Gastrocnemius medialis (tissue), 4 donors: Measurements from ENCODE around the gene KRTAP9-8. TPM values are rescaled to one million over a fixed set of nuclear protein-coding genes. Genes with fewer than 3 reads are reported as not detected.
"Not testable (repeated sequence)": the region's sequence is repeated elsewhere in the genome, so short reads cannot be mapped to it uniquely, and the experiment has no call there.

Experiments used
- ATAC-seq, 2 donors: fragments of 150-250 bp; one replicate each; pipeline ENCODE4 v1.9.1; 2016
- DNase-seq, 2 donors: peaks; one replicate each; pipeline ENCODE4 v3.0.0-alpha.2; 2019
- H3K27ac ChIP-seq, 4 donors: fragments of 200-600 bp; sonication (generic); 1 replicate in 1 of 4; 2 replicates in 3 of 4; pipeline ENCODE4 v1.5.1; 2016 to 2018; ENCODE audit warnings: mild to moderate bottlenecking in 2 of 4, moderate library complexity in 1 of 4
- H3K27me3 ChIP-seq, 3 donors: fragments of 200-600 bp; sonication (generic) in 2 of 3; 1 replicate in 1 of 3; 2 replicates in 2 of 3; pipeline versions ENCODE4 v1.5.1 to v1.6.0; 2016 to 2019; ENCODE audit warnings: mild to moderate bottlenecking in 1 of 3, moderate library complexity in 1 of 3
- H3K36me3 ChIP-seq, 2 donors: fragments of 200-600 bp; sonication (generic) in 1 of 2; one replicate each; pipeline ENCODE4 v1.5.1; 2017 to 2018
- H3K4me1 ChIP-seq, 2 donors: fragments of 200-600 bp; sonication (generic) in 1 of 2; one replicate each; pipeline ENCODE4 v1.5.1; 2016 to 2017; ENCODE audit warnings: mild to moderate bottlenecking in 2 of 2
- H3K4me3 ChIP-seq, 4 donors: fragments of 200-600 bp; sonication (generic) in 3 of 4; 1 replicate in 1 of 4; 2 replicates in 3 of 4; pipeline ENCODE4 v1.5.1; 2016 to 2019; ENCODE audit warnings: mild to moderate bottlenecking in 2 of 4
- H3K9me3 ChIP-seq, 3 donors: fragments of 200-600 bp; sonication (generic) in 2 of 3; 1 replicate in 1 of 3; 2 replicates in 2 of 3; pipeline ENCODE4 v1.5.1; 2016 to 2019
- POLR2A ChIP-seq, 2 donors: fragments of 450-650 bp; IDR thresholded peaks; one replicate each; pipeline ENCODE4 v1.6.1; 2017; ENCODE audit warnings: antibody characterized with exemption in 2 of 2, mild to moderate bottlenecking in 2 of 2, moderate library complexity in 2 of 2
- in situ Hi-C, 4 donors: fragments of 200-750 bp; cut with MboI; loops; one replicate each; pipeline versions ENCODE4 v1.15.0 to v1.8.0; 2017; ENCODE audit warnings: low sequenced_read_pairs in 4 of 4
- intact Hi-C: fragments of 100-400 bp; cut with DNase I; formaldehyde crosslinking; loops from one replicate; pipeline ENCODE4 v1.15.1; 2023; ENCODE audit warnings: low total_unique reads
- total RNA-seq, 4 donors: library from RNA; depleted of rRNA; stranded (reverse); fragments of >200 nt; gene quantifications; one replicate each; pipeline versions ENCODE4 v1.1.0 to v1.2.3, GENCODE V29; 2016
- TF ChIP-seq, protein P1 (sequence below), 5 experiments: fragments of 450-650 bp in 3 of 5; fragments of 200-600 bp in 2 of 5; sonication (generic) in 2 of 5; IDR thresholded peaks in 4 of 5; conservative IDR thresholded peaks in 1 of 5; 1 replicate in 4 of 5; 2 replicates in 1 of 5; pipeline ENCODE4 v1.5.1; 2016 to 2019; ENCODE audit warnings: antibody characterized with exemption in 5 of 5, mild to moderate bottlenecking in 3 of 5, moderate library complexity in 3 of 5

KRTAP9-8 gene
- total RNA-seq, 4 donors from 2014 or later = not detected

DNA sequence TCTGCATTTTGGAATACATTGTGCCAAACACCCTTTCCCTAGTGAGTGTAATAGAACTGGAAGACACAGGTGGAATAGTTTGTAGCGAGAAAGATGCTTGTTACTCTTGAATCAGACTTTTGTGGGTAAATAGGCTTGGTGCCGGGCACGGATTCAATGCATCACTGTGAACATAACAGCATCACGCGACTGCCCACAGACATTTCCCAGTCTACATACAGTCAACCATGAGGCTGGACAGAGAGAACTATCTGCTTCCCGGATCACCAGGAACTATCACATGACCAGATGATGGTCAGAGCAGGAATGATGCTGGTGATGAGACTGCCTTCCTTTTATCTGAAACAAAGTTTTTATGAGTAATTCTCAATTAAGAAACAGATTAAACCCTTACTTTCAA lies 11.7 kb upstream of the KRTAP9-8 start:
- no peak overlapping the region for H3K27ac ChIP-seq
- H3K27me3 ChIP-seq = peaks cover 0 to 4% (median 3%) of the 10 kb centered on the region in 3 donors
- in situ Hi-C loops (no loop called here), intact Hi-C loops (no loop called here)
- H3K4me3 ChIP-seq = no peak overlapping the region
- TF ChIP-seq, protein P1, sequence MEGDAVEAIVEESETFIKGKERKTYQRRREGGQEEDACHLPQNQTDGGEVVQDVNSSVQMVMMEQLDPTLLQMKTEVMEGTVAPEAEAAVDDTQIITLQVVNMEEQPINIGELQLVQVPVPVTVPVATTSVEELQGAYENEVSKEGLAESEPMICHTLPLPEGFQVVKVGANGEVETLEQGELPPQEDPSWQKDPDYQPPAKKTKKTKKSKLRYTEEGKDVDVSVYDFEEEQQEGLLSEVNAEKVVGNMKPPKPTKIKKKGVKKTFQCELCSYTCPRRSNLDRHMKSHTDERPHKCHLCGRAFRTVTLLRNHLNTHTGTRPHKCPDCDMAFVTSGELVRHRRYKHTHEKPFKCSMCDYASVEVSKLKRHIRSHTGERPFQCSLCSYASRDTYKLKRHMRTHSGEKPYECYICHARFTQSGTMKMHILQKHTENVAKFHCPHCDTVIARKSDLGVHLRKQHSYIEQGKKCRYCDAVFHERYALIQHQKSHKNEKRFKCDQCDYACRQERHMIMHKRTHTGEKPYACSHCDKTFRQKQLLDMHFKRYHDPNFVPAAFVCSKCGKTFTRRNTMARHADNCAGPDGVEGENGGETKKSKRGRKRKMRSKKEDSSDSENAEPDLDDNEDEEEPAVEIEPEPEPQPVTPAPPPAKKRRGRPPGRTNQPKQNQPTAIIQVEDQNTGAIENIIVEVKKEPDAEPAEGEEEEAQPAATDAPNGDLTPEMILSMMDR (IDR thresholded peaks at IDR 0.05 in 4 of 5, conservative IDR thresholded peaks at IDR 0.05 in 1 of 5) = no peak
- no peak for TF ChIP-seq POLR2A (IDR thresholded peaks at IDR 0.05)
- H3K36me3 ChIP-seq = no peaks in the 10 kb centered on the region
- DNase-seq (no peak), ATAC-seq (no peak)
- no peaks in the 10 kb centered on the region for H3K9me3 ChIP-seq
- no peaks in the 10 kb centered on the region for H3K4me1 ChIP-seq

DNA sequence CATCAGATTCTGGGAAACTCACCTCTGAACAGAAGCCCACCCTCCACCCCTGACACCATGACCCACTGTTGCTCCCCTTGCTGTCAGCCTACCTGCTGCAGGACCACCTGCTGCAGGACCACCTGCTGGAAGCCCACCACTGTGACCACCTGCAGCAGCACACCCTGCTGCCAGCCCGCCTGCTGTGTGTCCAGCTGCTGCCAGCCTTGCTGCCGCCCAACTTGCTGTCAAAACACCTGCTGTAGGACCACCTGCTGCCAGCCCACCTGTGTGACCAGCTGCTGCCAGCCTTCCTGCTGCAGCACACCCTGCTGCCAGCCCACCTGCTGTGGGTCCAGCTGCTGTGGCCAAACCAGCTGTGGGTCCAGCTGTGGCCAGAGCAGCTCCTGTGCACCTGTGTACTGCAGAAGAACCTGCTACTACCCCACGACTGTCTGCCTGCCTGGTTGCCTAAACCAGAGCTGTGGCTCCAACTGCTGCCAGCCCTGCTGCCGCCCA lies 11.2 kb upstream of the KRTAP9-8 start, which contains the start of gene KRTAP9-2:
TSS of gene KRTAP9-2 (plus strand) at position 51 of the 498 bp plus-strand sequence. CDS start at position 58, 7 bp downstream.
- ATAC-seq, H3K4me3 ChIP-seq, H3K27ac ChIP-seq, intact Hi-C loops, H3K9me3 ChIP-seq, DNase-seq, H3K36me3 ChIP-seq, H3K4me1 ChIP-seq, H3K27me3 ChIP-seq, in situ Hi-C loops: not testable (repeated sequence)

DNA sequence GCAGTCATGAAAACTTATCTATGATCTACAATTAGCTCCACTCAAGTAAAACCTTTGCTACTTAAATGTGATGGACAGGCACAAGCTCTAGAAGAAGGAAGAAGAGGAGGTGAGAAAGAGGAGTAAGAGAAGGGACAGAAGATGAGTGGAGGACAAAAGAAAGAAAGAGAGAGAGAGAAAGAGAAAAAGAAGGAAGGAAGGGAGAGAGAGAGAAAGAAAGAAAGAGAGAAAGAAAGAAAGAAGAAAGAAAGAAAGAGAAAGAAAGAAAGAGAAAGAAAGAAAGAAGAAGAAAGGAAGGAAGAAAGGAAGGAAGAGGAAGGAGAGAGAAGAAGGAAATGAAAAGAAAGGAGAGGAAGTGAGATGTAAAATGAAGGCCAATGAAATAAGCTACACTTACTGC lies 7.7 kb upstream of the KRTAP9-8 start:
- H3K4me3 ChIP-seq = no peak overlapping the region
- in situ Hi-C loops (no loop called here), intact Hi-C loops (no loop called here)
- no peak overlapping the region for H3K27ac ChIP-seq
- peaks cover 0 to 5% (median 4%) of the 10 kb centered on the region in 3 donors for H3K27me3 ChIP-seq
- no peaks in the 10 kb centered on the region for H3K36me3 ChIP-seq
- TF ChIP-seq POLR2A (IDR thresholded peaks at IDR 0.05) = no peak
- TF ChIP-seq, protein P1 (IDR thresholded peaks at IDR 0.05 in 4 of 5, conservative IDR thresholded peaks at IDR 0.05 in 1 of 5) = no peak
- ATAC-seq = no peak
- H3K4me1 ChIP-seq = no peaks in the 10 kb centered on the region
- no peaks in the 10 kb centered on the region for H3K9me3 ChIP-seq
- no peak for DNase-seq

DNA sequence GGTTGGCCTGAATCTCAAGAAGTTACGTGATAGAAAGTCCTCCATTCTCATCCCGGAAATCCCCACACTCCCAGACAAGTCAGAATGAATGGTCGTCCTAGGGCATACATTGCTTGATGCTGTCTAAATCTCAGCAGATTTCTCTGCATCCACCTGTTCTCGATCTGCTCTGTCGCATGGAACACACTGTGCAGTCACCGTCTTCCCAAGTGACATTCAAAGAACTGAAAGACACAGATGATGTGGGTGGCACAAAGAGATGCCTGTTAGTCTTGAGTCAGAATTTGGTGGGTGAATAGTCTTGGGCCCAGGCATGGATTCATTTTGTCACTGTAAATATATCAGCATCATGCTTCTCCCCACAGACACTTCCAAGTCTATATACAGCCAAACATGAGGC lies 6.1 kb upstream of the KRTAP9-8 start:
- no peak overlapping the region for H3K27ac ChIP-seq
- no peaks in the 10 kb centered on the region for H3K4me1 ChIP-seq
- no peak for ATAC-seq
- no peak for DNase-seq
- intact Hi-C loops = no loop called here
- H3K9me3 ChIP-seq = no peaks in the 10 kb centered on the region
- no peak overlapping the region for H3K4me3 ChIP-seq
- no peaks in the 10 kb centered on the region for H3K36me3 ChIP-seq
- TF ChIP-seq POLR2A (IDR thresholded peaks at IDR 0.05) = no peak
- TF ChIP-seq, protein P1 (IDR thresholded peaks at IDR 0.05 in 4 of 5, conservative IDR thresholded peaks at IDR 0.05 in 1 of 5) = no peak
- in situ Hi-C loops = no loop called here
- peaks cover 0 to 5% (median 4%) of the 10 kb centered on the region in 3 donors for H3K27me3 ChIP-seq

DNA sequence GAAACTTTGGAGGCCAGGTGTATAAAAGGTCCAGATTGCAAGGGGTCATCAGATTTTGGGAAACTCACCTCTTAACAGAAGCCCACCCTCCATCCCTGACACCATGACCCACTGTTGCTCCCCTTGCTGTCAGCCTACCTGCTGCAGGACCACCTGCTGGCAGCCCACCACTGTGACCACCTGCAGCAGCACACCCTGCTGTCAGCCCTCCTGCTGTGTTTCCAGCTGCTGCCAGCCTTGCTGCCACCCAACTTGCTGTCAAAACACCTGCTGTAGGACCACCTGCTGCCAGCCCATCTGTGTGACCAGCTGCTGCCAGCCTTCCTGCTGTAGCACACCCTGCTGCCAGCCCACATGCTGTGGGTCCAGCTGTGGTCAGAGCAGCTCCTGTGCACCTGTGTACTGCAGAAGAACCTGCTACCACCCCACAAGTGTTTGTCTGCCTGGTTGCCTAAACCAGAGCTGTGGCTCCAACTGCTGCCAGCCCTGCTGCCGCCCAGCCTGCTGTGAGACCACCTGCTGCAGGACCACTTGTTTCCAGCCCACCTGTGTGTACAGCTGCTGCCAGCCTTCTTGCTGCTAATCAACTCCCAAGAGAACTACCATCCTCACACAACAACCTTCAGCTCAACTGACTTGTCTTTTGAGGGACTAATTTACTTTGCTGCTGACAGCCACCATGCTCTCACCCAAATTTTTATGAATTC lies 5.2 kb upstream of the KRTAP9-8 start, which contains the start of gene KRTAP9-3:
TSS of gene KRTAP9-3 (plus strand) at position 51 of the 707 bp plus-strand sequence. CDS start at position 104, 53 bp downstream.
- H3K27ac ChIP-seq, H3K36me3 ChIP-seq, H3K27me3 ChIP-seq, ATAC-seq, in situ Hi-C loops, intact Hi-C loops, H3K9me3 ChIP-seq, H3K4me1 ChIP-seq, DNase-seq, H3K4me3 ChIP-seq: not testable (repeated sequence)

DNA sequence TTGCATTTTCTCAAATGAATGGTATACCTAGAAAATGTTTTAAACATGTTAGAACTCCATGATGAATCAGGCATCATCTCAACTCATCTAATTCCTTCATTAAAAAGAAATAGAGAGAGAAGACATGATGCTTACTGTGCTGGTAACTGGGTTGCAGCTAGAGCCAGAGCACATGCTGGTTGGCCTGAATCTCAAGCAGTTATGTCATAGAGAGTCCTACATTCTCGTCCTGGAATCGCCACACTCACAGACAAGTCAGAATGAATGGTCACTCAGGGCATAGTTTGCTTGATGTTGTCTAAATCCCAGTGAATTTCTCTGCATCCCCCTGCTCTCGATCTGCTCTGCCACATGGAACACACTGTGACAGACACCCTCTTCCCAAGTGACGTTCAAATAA lies 683 bp upstream of the KRTAP9-8 start:
- H3K27me3 ChIP-seq, DNase-seq, H3K27ac ChIP-seq, H3K9me3 ChIP-seq, H3K4me3 ChIP-seq, in situ Hi-C loops, intact Hi-C loops, H3K36me3 ChIP-seq, ATAC-seq, H3K4me1 ChIP-seq: not testable (repeated sequence)

DNA sequence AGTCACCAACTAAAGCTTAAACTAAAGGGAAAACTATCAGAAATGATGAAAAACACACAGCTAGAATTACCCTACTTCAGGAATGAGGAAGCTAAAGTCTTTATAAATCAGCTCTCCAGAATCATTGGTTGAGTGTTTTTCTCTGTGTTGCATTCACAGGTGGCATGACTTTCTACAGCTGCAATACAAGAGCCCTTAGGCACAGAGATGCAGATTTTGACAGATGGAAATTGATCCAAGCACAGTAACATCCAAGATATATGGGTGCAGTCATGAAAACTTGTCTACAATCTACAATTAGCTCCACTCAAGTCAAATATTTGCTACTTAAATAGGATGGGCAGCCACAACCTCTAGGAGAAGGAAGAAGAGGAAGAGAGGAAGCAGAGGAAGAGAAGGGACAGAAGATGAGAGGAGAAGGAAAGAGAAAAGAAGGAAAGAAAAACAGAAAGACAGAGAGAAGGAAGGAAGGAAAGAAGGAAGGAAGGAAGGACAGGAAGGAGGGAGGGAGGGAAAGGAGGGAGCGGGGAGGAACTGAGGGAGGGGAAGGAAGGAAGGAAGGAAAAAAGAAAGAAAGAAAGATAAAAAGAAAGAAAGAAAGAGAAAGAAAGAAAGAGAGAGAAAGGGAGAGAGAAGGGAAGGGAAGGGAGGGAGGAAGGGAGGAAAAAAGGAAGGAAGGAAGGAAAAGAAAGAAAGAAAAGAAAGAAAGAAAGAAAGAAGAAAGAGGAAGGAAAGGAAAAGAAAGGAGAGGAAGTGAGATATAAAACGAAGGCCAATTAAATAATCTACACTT lies 9.4 kb downstream of the KRTAP9-8 start:
- in situ Hi-C loops, DNase-seq, ATAC-seq, H3K9me3 ChIP-seq, H3K4me1 ChIP-seq, H3K27me3 ChIP-seq, H3K4me3 ChIP-seq, intact Hi-C loops, H3K27ac ChIP-seq, H3K36me3 ChIP-seq: not testable (repeated sequence)

DNA sequence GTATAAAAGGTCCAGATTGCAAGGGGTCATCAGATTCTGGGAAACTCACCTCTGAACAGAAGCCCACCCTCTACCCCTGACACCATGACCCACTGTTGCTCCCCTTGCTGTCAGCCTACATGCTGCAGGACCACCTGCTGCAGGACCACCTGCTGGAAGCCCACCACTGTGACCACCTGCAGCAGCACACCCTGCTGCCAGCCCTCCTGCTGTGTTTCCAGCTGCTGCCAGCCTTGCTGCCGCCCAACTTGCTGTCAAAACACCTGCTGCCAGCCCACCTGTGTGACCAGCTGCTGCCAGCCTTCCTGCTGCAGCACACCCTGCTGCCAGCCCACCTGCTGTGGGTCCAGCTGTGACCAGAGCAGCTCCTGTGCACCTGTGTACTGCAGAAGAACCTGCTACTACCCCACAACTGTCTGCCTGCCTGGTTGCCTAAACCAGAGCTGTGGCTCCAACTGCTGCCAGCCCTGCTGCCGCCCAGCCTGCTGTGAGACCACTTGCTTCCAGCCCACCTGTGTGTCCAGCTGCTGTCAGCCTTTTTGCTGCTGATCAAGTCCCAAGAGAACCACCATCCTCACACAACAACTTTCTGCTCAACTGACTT lies 11.9 kb downstream of the KRTAP9-8 start, which contains the start of gene KRTAP9-4:
TSS of gene KRTAP9-4 (plus strand) at position 51 of the 604 bp plus-strand sequence. CDS start at position 85, 34 bp downstream.
- H3K27ac ChIP-seq, intact Hi-C loops, H3K4me1 ChIP-seq, H3K9me3 ChIP-seq, DNase-seq, H3K4me3 ChIP-seq, H3K36me3 ChIP-seq, ATAC-seq: not testable (repeated sequence)
- peaks cover 0 to 11% (median 0%) of the 10 kb centered on the region in 3 donors for H3K27me3 ChIP-seq
- in situ Hi-C loops = loop anchor here in 1 of 4 donors (25.0 kb wide), 1 partner anchor 87 kb away; the partner anchor contains the start of genes KRTAP4-3 and KRTAP4-4
